Central memory CD8-positive, alpha-beta T cell (primary cell): ENCODE data around the gene GSTM2.

Experiments
- ATAC-seq: fragments of 150-1000 bp; cut with Tn5 transposase; replicated peaks from 2 replicates; pipeline ENCODE4 v1.10.0; 2022; ENCODE audit warnings: mild to moderate bottlenecking, moderate FRiP score, moderate number of reproducible peaks; ENCODE audit not compliant: poor library complexity, severe bottlenecking; ENCODE audit errors: extremely low read depth
- DNase-seq, 2 donors: peaks; one replicate each; pipeline ENCODE4 v3.0.0; 2021; ENCODE audit warnings: low spot score in 2 of 2
- H3K27ac Mint-ChIP-seq: one replicate; pipeline ENCODE4 v1.8.0; 2022; ENCODE audit warnings: low read depth, mild to moderate bottlenecking, moderate library complexity, mixed read lengths
- H3K27me3 Mint-ChIP-seq: one replicate; pipeline ENCODE4 v1.8.0; 2022; ENCODE audit warnings: mixed read lengths
- H3K36me3 Mint-ChIP-seq: one replicate; pipeline ENCODE4 v1.8.0; 2022; ENCODE audit warnings: mild to moderate bottlenecking, moderate library complexity, mixed read lengths; ENCODE audit not compliant: insufficient read depth
- H3K4me1 Mint-ChIP-seq: one replicate; pipeline ENCODE4 v1.8.0; 2022; ENCODE audit warnings: mixed read lengths
- H3K4me3 Mint-ChIP-seq: one replicate; pipeline ENCODE4 v1.8.0; 2022; ENCODE audit warnings: mild to moderate bottlenecking, moderate library complexity, mixed read lengths
- H3K9me3 Mint-ChIP-seq: one replicate; pipeline ENCODE4 v1.8.0; 2022; ENCODE audit warnings: mixed read lengths

The GSTM2 gene

GRCh38 chr1:109625176-109625575 is 42.7 kb upstream of the GSTM2 start:
- Mint-ChIP-seq H3K4me3 (no peak overlapping the region), H3K27ac (peak overlapping the region; percentile 29), H3K4me1 (peaks cover 33% of the 10 kb centered on the region), H3K9me3 (no peaks in the 10 kb centered on the region), H3K36me3 (peaks cover 20% of the 10 kb centered on the region), H3K27me3 (no peaks in the 10 kb centered on the region)
- DNase-seq (no peak), ATAC-seq (no peak)

GRCh38 chr1:109625601-109626560 is 42.0 kb upstream of the GSTM2 start:
- DNase-seq (no peak), ATAC-seq (no peak)
- peaks cover 18% of the 10 kb centered on the region for H3K36me3 Mint-ChIP-seq

GRCh38 chr1:109626682-109627408 is 41.0 kb upstream of the GSTM2 start:
- H3K36me3 Mint-ChIP-seq = peaks cover 24% of the 10 kb centered on the region
- no peak overlapping the region for H3K27ac Mint-ChIP-seq
- DNase-seq = no peak
- no peak overlapping the region for H3K4me3 Mint-ChIP-seq
- H3K9me3 Mint-ChIP-seq = no peaks in the 10 kb centered on the region
- H3K27me3 Mint-ChIP-seq = no peaks in the 10 kb centered on the region
- H3K4me1 Mint-ChIP-seq = peaks cover 25% of the 10 kb centered on the region
- no peak for ATAC-seq

More at GRCh38 chr1:109625601-109626560, 42.0 kb upstream of the GSTM2 start:
- Mint-ChIP-seq H3K27me3 (no peaks in the 10 kb centered on the region), H3K4me3 (no peak overlapping the region), H3K27ac (peak overlapping the region; percentile 29), H3K9me3 (no peaks in the 10 kb centered on the region), H3K4me1 (peaks cover 31% of the 10 kb centered on the region)

- ATAC-seq (no peak), DNase-seq (no peak)
- Mint-ChIP-seq H3K4me3 (no peak overlapping the region), H3K9me3 (no peaks in the 10 kb centered on the region), H3K27ac (no peak overlapping the region), H3K27me3 (no peaks in the 10 kb centered on the region), H3K4me1 (peaks cover 15% of the 10 kb centered on the region), H3K36me3 (peaks cover 22% of the 10 kb centered on the region)
These were observed 40.0 kb upstream of the GSTM2 start for GRCh38 chr1:109627692-109628399.

GRCh38 chr1:109628540-109629321 is 39.1 kb upstream of the GSTM2 start:
- H3K4me1 Mint-ChIP-seq = peaks cover 8% of the 10 kb centered on the region
- H3K36me3 Mint-ChIP-seq = peaks cover 22% of the 10 kb centered on the region
- no peak overlapping the region for H3K4me3 Mint-ChIP-seq
- H3K27ac Mint-ChIP-seq = no peak overlapping the region
- DNase-seq (no peak), ATAC-seq (no peak)
- no peaks in the 10 kb centered on the region for H3K27me3 Mint-ChIP-seq
- H3K9me3 Mint-ChIP-seq = no peaks in the 10 kb centered on the region

GRCh38 chr1:109629372-109630030 is 38.4 kb upstream of the GSTM2 start:
- Mint-ChIP-seq H3K4me3 (no peak overlapping the region), H3K4me1 (peaks cover 4% of the 10 kb centered on the region), H3K27me3 (no peaks in the 10 kb centered on the region), H3K27ac (no peak overlapping the region), H3K9me3 (no peaks in the 10 kb centered on the region), H3K36me3 (peaks cover 22% of the 10 kb centered on the region)
- ATAC-seq = no peak
- DNase-seq = no peak

GRCh38 chr1:109630081-109630897 is 37.6 kb upstream of the GSTM2 start:
- Mint-ChIP-seq H3K27ac (no peak overlapping the region), H3K27me3 (no peaks in the 10 kb centered on the region), H3K4me1 (peaks cover 6% of the 10 kb centered on the region), H3K36me3 (peaks cover 22% of the 10 kb centered on the region), H3K9me3 (no peaks in the 10 kb centered on the region), H3K4me3 (no peak overlapping the region)
- peak in 1 of 2 donors; percentile 9 for DNase-seq
- no peak for ATAC-seq

- Mint-ChIP-seq H3K36me3 (peaks cover 21% of the 10 kb centered on the region), H3K27ac (no peak overlapping the region), H3K4me1 (peaks cover 6% of the 10 kb centered on the region), H3K4me3 (no peak overlapping the region), H3K27me3 (no peaks in the 10 kb centered on the region), H3K9me3 (no peaks in the 10 kb centered on the region)
- ATAC-seq = no peak
- no peak for DNase-seq
These were observed 36.9 kb upstream of the GSTM2 start for GRCh38 chr1:109630898-109631512.

- DNase-seq (peak in 1 of 2 donors; percentile 7), ATAC-seq (no peak)
- Mint-ChIP-seq H3K4me3 (no peak overlapping the region), H3K27me3 (no peaks in the 10 kb centered on the region), H3K36me3 (peaks cover 20% of the 10 kb centered on the region), H3K27ac (peak overlapping the region; percentile 14), H3K9me3 (no peaks in the 10 kb centered on the region), H3K4me1 (peaks cover 6% of the 10 kb centered on the region)
These were observed 36.0 kb upstream of the GSTM2 start for GRCh38 chr1:109631513-109632505.
